IPS DF 19.7 (cell line): ENCODE results near the gene NDUFB10.
"Not testable (repeated sequence)": the region's sequence is repeated elsewhere in the genome, so short reads cannot be mapped to it uniquely, and the experiment has no call there.

ENCODE experiments used
- DNase-seq: peaks from one replicate; pipeline ENCODE4 v3.0.0-alpha.2; 2013; ENCODE audit warnings: low read depth, low spot score

NDUFB10 gene

DNA sequence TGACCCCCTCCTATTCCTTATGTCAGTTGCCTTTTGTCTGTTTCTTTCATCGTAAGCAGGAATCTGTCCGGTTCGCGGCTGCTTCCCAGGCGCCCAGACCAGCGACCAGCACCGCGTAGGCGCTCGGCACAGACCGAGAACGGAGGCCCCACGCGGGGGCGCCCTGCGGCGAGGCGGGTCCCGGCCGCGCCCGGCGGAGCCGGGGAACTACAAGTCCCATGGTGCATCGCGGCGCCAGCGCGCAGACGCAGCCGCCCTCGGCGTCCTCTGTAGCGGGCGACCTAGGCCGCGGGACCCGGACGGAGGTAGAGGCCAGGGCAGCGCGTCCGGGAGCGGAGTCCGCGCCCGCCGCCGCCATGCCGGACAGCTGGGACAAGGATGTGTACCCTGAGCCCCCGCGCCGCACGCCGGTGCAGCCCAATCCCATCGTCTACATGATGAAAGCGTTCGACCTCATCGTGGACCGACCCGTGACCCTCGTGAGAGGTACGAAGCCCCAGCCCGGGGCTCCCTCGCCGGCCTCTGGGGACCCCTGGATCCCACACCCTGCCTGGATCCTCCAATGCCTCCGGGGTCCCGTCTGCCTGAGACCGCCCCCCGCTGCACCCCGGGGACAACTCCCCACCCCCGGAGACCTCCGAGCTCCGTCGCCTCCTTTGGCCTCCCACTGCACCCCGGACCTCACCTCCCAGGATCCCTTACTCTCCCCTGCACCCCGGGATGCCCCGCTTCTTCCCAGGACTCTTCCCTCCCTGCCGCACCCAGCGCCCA is at the start of gene NDUFB10:
Gene NDUFB10 (plus strand): TSS at position 270 of the 771 bp plus-strand sequence. CDS start 87 bp downstream, at position 357.
- DNase-seq: no peak

DNA sequence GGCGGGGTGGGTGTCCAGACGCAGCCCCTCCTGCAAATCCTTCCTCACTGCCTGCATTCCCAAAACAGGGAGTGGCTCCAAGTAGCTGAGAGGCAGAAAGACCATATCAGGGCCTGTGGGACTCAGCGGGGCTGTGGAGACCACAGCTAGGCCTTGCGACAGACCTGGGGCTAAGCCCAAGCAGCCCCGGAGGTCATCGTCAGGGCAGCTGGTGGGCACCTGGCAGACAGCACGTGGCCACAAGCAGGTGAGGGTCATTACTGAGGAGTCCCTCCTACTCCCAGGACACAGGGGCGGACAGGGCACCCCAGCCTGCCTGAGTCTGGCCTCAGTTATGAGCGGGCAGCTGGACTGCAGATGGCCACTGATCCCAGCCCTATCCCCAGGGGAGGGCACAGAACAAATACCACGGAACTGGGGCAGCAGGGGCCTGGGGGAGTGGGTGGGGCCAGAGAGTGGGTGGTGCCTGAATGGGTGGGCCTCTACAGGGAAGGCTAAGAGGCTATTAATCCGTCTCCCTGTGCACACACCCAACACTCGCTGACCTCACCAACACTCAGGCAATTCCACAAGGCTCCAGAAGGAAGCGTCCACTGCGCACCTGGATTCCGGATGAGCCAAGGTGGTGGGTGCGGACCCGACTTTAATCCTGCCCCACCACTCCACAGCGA is 49.6 kb upstream of the NDUFB10 start:
- DNase-seq: no peak

DNA sequence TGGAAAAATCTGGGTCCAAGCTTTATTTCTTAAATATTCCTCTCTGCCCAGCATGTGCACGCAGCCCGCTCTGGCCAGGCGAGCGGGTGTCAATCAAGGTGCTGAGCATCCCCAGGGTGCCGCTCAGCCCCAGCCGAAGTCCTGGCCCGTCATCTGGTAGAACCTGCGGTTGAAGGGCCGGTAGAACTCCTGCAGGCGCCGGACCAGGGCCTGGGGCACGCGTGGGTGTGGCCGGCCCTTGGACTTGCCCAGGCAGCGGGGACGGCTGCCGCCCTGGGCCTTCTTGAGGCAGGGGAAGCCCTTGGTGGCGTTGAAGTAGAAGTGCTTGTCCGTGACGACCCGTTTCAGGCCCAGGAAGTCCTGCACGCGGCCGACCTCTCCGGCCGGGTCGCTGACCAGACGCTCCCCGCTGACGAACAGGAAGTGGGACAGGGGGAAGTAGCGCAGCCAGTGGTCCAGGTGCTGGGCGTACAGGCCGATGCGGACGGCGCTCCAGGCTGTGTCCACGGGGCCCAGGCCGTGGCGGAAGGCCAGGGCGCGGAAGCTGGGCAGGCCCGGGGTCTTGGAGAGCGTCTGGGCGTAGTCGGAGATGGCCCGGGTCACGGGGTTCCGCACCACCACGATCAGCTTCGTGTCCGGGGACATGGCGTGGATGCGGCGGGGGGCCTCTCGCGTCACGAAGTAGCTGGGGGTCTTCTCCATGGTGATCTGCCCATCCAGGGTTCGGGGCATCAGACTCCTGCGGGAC is 47.7 kb upstream of the NDUFB10 start:
- no peak for DNase-seq

DNA sequence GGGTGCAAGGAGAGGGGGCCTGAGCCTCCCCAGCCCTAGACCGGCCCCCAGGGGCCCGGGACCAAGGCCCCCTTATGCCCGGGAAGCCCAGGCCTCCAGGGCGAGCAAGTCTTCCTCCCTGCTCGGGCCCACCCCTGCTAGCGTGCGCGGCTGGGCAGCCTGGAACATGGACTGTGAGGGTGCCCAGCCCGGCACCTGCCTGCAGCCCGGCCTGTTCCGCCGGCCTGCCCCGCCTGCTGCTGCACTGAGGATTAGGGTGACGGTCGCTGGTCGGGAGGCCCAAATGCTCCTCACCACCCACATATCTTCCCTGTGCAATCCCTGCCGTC is 47.2 kb upstream of the NDUFB10 start:
- no peak for DNase-seq

DNA sequence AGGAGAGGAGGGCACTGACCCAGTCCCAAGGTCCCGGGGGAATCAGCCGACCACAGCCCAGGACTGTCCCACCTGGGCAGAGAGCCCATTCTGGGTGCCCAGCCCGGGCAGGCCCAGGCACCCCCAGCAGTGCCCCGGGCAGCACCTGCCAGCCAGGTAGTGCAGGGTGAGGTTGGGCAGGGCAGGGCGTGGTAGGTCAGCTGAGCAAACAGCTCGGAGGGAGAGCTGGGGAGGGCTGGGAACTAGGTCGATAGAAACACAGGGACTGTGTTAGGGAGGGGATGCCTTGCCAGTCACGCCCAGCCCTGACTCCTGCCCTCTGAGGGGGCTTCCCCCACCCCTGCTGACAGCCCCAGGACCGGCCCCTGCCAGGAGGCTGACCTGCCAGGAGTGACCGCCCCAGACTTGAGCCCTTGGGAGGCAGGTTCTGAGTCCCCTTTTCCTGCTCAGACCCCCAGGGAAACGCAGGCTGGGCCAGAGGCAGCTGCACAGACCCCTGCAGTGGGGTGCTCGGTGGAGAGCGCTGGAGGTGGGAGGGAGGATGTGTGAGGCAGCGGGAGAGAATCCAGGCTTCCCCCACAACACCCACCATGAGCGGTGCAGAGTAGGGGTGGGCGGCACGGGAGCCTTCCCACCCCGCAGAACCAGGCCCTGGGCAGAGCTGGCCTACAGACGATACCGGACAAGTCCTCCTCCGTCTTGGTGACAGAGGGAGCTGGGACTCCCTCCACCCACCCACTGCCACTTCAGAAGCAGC is 45.8 kb upstream of the NDUFB10 start:
- no peak for DNase-seq

DNA sequence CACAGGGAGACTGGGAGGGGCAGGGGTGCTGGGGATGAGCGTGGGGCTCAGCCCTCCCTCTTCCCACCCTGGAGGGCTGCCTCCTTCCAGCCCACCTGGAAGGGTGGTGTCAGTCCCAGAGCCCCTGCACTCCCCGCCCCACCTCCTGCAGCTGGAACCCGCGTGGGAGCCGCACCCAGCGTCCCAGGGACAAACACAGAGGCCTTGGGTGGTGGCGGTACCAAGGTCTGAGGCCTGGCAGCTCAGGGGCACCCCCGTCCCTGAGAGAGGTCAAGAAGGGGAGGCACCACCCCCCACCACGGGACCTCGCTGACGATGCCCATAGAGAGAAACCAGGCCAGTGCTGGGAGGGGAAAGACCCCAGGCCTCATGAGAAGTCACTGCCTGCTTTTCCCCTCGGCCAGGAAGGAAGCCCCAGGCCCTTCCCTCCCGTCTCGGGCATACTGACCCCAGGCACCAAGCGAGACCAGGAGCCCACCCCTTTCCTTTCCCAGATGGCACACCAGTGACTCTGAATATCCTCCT is 45.2 kb upstream of the NDUFB10 start:
- DNase-seq: no peak

DNA sequence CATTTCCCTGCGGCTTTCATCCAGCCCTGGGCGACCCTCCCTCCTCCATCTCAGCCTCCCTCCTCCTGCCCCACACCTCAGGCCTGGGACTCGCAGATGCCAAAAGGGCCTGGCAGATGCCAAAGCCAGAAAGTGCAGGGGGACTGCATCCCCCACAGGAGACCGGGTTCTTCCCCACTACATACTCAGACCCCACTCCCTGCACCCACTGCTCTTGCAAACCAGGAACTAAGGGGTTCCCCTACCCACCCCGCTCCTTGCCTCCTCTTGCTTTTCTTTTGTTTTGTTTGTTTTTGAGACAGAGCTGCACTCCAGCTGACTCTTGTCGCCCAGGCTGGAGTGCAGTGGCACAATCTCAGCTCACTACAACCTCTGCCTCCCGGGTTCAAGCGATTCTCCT is 44.4 kb upstream of the NDUFB10 start:
- no peak for DNase-seq

DNA sequence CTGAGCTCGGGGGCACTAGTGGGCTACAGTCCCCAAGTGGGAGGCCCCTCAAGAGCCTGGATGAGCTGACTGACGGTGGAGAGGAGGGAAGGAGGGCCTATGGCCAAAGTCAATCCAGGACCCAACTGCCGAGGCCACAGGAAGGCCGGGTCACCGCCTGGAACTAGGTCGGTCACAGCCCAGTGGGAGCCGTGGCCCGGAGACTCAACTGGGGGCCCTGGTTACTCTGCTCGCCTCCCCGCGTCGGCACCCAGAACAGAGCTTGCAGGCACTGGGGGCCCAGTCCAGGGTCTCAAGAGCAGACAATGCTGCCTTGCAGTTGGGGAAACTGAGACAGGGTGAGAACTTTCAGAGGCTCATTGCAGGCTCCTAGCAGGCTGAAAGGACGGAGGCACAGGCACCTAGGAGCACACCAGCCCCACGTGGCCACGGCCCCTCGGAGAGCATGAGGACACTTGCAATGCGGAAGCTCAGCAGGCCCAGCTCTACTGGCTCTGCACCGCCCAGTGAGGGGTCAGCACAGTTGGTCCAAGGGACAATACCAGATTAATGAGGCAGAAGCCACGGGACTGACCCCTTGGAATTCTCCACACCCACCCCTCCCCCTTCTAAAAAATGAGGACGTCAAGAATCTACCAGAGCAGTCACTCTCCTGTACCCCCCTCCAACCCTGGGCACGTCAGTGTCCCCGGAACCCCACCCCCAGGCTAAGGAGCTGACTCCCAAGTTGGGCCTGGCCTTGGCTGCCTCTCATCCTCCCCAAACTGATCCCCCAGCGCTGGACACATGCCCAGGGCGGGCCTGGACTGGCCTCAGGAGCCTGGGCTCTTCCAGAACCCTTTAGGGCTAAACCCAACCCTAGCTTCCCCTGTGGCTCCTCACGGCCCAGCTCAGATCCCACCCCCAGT is 43.4 kb upstream of the NDUFB10 start:
- no peak for DNase-seq

DNA sequence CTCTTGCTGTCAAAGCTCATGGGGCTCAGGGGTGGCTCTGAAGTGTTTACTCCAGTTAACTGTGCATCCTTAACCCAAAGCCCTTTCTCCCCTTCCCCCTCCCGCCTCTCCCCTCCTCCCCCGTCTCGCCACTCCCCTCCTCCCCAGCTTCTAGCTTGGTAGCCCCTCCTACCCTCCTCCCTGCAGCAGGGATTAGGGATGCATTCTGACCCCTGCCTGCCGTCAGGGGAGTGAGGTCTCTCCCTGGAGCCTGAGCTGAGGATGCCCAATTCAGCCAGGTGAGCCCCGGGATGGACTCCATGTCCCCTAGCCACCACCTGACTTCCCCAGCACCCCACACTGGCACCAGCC is 42.7 kb upstream of the NDUFB10 start:
- no peak for DNase-seq

DNA sequence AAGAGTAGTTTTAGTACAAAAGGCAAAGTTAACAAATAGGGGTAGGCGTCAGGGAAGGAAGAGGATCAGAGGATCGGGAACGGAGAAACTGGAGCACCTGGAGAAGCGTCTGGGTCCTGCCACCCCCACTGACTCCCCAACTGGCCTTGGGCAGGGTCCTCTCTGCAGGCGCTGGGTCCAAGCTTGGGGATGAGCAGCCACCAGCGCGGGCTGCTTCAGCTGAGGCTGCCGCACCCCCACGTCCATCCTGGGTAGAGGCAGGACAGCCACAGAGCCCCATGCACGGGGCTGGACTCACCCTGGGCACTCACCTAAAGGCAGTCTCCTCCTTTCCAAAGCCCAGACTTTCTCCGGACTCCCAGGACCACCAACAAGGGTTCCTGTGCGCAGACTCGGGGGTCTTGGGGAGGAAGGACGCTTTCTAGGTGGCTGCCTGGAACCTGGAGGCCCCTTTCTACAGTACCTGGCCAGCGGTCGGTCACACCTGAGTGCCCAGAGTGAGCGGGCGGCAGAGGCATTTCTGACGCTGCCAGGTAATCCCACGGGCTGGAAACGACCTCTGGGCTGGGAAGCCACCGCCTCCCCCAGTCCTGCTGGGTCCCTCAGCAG is 42.2 kb upstream of the NDUFB10 start:
- DNase-seq: no peak

DNA sequence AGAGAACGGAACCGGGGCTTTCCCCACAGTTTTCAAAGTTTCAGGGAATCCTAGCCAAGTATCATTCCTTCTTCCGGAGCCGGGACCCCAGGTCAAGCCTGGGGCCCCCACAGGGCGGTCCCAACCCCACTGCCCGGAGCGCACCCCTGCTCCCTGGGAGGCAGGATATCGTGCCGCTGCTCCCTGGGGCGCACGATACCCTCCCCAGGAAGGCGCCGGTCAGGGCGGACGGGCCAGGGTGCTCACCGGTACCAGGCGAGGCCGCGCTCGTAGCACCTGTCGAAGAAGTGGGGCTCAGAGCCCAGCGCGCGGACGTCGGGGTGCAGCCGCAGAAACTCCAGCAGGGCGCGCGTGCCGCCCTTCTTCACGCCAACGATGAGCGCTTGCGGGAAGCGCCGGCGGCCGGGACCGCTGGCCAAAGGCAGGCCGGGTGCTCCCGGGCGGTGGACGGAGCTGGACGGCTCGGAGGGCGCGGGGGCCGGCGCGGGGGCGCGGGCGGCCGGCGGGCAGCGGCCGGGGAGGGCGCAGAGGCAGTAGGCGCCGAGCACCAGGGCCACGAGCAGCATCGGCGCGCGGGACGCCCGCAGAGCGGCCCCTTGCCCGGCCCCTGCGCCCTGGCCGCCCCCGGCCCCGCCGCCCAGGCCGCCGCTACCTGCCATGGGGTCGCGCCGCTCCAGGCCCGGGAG is 41.5 kb upstream of the NDUFB10 start:
- no peak for DNase-seq

DNA sequence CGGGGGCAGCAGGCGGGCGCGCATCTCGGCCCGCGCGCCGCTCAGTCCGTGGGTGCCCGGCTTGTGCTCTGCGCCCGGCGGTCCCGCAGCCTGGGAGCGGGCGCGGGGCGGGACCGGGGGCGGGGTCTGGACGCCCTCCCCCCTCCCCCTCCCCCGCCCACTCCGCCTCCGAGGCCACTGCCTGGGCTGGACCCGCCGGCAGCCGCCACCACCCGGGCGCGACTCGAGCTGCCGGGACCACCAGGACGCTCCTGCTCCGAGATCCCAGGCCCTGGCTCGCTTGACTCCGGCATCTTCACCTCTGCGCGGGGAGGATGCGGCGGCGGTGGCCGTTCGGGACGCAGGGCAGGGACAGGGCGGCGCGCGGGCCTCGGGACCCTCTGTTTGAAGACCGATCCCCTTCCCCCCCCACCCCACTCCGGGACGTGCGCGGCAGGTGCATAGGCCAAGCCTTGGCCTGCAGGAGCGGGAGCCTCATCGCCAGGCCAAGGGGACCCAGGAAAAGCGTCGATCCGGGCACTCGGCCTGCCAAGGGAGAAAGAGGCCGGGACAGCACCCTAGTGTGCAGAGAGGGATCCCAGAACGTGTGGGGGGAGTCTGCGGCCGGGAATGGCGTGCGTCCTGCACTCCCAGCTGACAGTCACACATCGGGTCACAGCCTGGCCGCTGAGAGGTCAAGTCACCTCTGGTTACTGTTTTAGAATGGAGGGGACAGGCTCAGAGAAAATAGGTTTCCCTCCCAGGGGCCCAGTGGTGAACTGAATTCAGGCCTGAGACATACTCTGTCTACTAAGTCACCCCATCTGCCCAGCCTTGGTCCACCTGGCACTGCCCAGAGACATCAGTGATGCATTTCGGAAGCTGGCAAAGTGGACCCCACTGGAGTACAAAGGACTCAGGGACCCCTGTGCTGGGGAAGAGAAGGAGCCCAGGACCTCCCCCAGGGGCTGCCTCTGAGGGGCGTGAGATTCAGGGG is 40.7 kb upstream of the NDUFB10 start, which contains the start of gene HS3ST6:
Gene HS3ST6 (minus strand): TSS at position 65 of the 976 bp plus-strand sequence. CDS start 92 bp downstream, outside the sequence.
- no peak for DNase-seq

DNA sequence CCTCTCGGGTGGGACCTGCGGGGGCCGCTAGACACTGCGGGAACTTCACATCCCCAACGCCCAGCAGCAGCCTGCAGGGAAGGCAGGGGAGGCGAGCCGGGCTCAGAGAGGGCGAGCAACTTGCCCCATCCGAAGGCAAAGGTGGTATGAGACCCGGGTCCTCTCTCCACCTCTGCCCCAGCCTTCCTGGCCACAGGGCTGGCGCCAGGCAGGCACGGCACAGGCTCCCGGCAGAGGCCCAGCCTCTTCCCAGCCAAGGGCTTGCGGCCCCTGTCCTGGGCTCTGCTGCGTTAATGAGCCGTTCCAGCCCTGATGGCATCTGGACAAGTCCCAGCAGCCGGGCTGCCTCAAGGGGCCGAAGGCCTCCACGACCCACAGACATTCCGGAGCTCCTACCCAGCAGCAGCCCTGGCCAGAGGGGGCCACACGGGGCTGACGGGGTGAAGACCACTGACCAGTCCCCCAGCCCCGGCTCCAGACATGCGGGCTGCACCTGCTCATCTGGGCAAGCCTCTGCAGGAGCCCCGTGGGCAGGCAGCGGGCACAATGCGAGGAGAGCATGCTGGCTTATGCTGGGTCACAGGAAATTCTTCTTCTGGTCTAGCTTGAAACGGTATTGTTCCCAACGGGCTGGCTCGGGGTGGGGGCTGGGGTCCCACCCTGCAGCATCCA is 39.9 kb upstream of the NDUFB10 start:
- DNase-seq: no peak

DNA sequence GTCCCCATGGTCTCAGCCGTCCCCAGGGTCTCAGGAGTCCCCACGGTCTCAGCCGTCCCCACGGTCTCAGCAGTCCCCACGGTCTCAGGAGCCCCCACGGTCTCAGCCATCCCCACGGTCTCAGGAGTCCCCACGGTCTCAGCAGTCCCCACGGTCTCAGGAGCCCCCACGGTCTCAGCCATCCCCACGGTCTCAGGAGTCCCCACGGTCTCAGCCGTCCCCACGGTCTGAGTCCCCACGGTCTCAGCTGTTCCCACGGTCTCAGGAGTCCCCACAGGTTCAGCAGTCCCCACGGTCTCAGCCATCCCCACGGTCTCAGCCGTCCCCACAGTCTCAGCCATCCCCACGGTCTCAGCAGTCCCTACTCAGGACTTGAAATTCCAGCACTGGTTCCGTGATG is 39.2 kb upstream of the NDUFB10 start:
- not testable (repeated sequence) for DNase-seq

DNA sequence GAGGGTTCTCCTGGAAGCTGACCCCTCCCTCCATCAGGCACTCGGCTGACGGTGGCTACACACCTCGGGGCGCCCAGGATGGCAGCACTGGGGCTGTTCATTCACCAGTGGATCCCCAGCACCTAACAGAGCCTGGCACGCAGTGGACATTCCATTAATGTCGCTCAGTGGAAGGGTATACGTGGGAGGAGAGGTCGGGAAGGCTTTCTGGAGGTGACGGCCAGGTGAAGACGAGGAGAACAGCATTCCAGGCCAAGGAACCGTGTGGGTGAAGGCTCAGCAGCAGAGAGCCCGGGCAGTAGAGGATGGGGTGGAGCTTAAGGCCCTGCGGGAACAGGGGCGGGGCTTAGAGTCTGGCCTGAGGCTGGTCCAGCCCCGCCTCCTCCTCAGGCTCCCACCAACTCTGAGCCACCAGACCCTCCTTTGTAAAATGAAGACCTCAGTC is 38.6 kb upstream of the NDUFB10 start:
- DNase-seq: no peak

DNA sequence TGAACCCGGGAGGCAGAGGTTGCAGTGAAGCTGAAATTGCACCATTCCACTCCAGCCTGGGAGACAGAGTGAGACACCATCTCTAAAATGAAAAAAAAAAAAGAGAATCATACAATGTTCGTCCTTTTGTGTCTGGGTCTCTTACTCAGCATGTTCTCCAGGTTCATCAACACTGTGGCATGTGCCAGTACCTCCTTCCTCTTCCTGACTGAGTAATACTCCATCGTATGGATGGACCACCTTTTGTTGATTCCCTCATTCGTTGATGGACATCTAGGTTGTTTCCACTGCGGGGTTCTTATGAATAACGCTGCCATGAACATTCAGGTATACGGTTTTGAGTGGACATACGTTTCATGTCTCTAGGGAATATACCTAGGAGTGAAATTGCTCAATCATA is 37.0 kb upstream of the NDUFB10 start:
- DNase-seq: no peak

DNA sequence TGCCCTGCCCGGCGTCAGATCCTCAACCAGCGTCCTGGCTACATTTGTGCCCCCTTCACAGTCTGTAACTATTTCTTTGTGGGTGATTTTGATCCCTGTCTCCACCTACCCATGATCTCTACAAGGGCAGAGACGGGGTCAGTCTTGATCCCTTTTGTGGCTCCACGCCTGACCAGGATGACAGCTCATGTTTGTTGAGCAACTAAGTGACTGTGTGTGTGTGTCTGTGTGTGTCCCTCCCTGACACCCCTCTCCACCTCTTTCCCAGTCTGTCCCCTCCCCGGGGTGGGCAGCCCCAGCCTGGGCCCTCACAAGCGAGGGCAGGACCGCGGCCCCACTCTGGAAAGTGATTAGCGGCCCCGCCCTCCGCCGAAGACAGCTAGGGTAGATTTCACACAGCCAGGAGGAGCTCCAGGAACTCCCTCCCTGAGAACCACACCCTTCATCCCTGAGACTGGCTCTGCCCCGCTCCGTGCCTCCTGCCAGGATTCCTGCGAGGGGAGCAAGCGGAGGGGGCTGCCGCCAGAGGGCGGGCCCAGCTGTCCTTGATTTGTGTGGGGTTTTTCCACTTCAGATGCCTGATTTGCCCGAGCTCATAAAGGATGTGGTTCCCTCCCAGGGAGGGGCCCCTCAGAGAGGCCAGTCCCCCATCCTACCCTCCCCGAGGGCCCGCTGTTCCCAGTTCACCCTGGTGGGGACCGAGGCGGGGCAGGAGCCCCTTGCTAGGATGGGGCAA is 35.9 kb upstream of the NDUFB10 start:
- DNase-seq: no peak
